Small intestine (tissue), 7 donors: ENCODE data around the gene CARNS1. TPM values are rescaled to one million over a fixed set of nuclear protein-coding genes. Genes with fewer than 3 reads are reported as not detected.

Source experiments
- DNase-seq, 2 donors: peaks; one replicate each; pipeline versions ENCODE4 v3.0.0 to v3.0.0-alpha.2; 2013
- FAIRE-seq: peaks from 2 replicates; lab custom pipeline; 2012; peaks lifted over from hg19 to GRCh38; lab: Jason Lieb, UNC
- H3K27ac ChIP-seq, 3 donors: one replicate each; pipeline ENCODE4 v1.5.1; 2013; ENCODE audit warnings: low read length in 2 of 3, mild to moderate bottlenecking in 2 of 3, control low read depth in 1 of 3, inconsistent platforms in 1 of 3, low read depth in 1 of 3, moderate library complexity in 1 of 3
- H3K27me3 ChIP-seq, 3 donors: one replicate each; pipeline ENCODE4 v1.6.1; 2013; ENCODE audit warnings: low read length in 3 of 3, inconsistent platforms in 1 of 3; ENCODE audit not compliant: control insufficient read depth in 3 of 3, insufficient read depth in 3 of 3
- H3K36me3 ChIP-seq, 3 donors: one replicate each; pipeline ENCODE4 v1.6.1; 2013; ENCODE audit warnings: low read length in 3 of 3, inconsistent platforms in 1 of 3, low read depth in 1 of 3, mild to moderate bottlenecking in 1 of 3, moderate library complexity in 1 of 3; ENCODE audit not compliant: control insufficient read depth in 3 of 3, insufficient read depth in 2 of 3
- H3K4me1 ChIP-seq, 3 donors: one replicate each; pipeline ENCODE4 v1.6.1; 2013; ENCODE audit warnings: low read length in 2 of 3, inconsistent platforms in 1 of 3, low read depth in 1 of 3, mild to moderate bottlenecking in 1 of 3, moderate library complexity in 1 of 3; ENCODE audit not compliant: control insufficient read depth in 3 of 3, insufficient read depth in 2 of 3
- H3K4me3 ChIP-seq, 3 donors: one replicate each; pipeline ENCODE4 v1.5.1; 2013; ENCODE audit warnings: low read length in 3 of 3, control low read depth in 1 of 3, inconsistent platforms in 1 of 3, low read depth in 1 of 3, mild to moderate bottlenecking in 1 of 3, moderate library complexity in 1 of 3
- H3K9me3 ChIP-seq, 2 donors: one replicate each; pipeline ENCODE4 v1.6.1; 2013; ENCODE audit warnings: low read depth in 1 of 2, low read length in 1 of 2; ENCODE audit not compliant: control insufficient read depth in 2 of 2, insufficient read depth in 1 of 2
- WGBS, 3 donors: extraction: QIAGEN DNeasy Blood & Tissue Kit; methylation state at CpG; one replicate each; pipeline ENCODE4 v1.1.7; 2013; 5-methylcytosine and 5-hydroxymethylcytosine counted together
- polyA plus RNA-seq, 4 donors: library from polyadenylated mRNA; stranded (reverse) in 3 of 4; unstranded in 1 of 4; fragments of 200-250 nt in 3 of 4; fragments of 120-200 nt in 1 of 4; gene quantifications; one replicate each; pipeline versions ENCODE4 v1.2.1 to v1.2.3, GENCODE V29; 2013
- donor health status: healthy with polysubstance abuse.
- donor health status: control.
- donor health status: control.
- donor health status: Bipolar disorder and iron deficiency.
- donor health status: healthy.

CARNS1 gene
- polyA plus RNA-seq, 4 donors: 0.40 to 0.84 TPM; not detected in 2

- no peaks in the 10 kb centered on the region for H3K9me3 ChIP-seq
- peaks cover 0 to 18% (median 2%) of the 10 kb centered on the region in 3 donors for H3K27me3 ChIP-seq
- peaks cover 0 to 21% (median 2%) of the 10 kb centered on the region in 3 donors for H3K4me1 ChIP-seq
- no peak for FAIRE-seq
- WGBS, 3 donors: 54 to 72% (median 55%) methylated on average over 9 of the region's 9 CpGs
- no peaks in the 10 kb centered on the region for H3K36me3 ChIP-seq
- no peak overlapping the region for H3K4me3 ChIP-seq
- no peak for DNase-seq
- H3K27ac ChIP-seq: no peak overlapping the region
Observed at GRCh38 chr11:67412495-67413179, 2.8 kb upstream of the CARNS1 start.

- H3K4me3 ChIP-seq: no peak overlapping the region
- no peak overlapping the region for H3K27ac ChIP-seq
- peaks cover 0 to 18% (median 2%) of the 10 kb centered on the region in 3 donors for H3K27me3 ChIP-seq
- 39 to 66% (median 50%) methylated on average over 2 of the region's 2 CpGs for WGBS, 3 donors
- FAIRE-seq: no peak
- peaks cover 0 to 21% (median 2%) of the 10 kb centered on the region in 3 donors for H3K4me1 ChIP-seq
- no peak for DNase-seq
- no peaks in the 10 kb centered on the region for H3K9me3 ChIP-seq
- no peaks in the 10 kb centered on the region for H3K36me3 ChIP-seq
Observed at GRCh38 chr11:67413266-67413849, 2.1 kb upstream of the CARNS1 start.

- Histone ChIP-seq H3K9me3 (no peaks in the 10 kb centered on the region), H3K27me3 (peaks cover 0 to 8% (median 2%) of the 10 kb centered on the region in 3 donors), H3K4me1 (peaks cover 0 to 18% (median 2%) of the 10 kb centered on the region in 3 donors), H3K27ac (no peak overlapping the region), H3K36me3 (no peaks in the 10 kb centered on the region), H3K4me3 (no peak overlapping the region)
- 58 to 61% (median 60%) methylated on average over 21 of the region's 21 CpGs for WGBS, 3 donors
- DNase-seq: no peak
- FAIRE-seq: no peak
Observed at GRCh38 chr11:67416416-67417335, 1.2 kb downstream of the CARNS1 start.

GRCh38 chr11:67417425-67417824, 1.9 kb downstream of the CARNS1 start:
- WGBS, 3 donors: 81 to 85% (median 84%) methylated on average over 10 to 12 of the region's 12 CpGs
- Histone ChIP-seq H3K4me1 (peaks cover 0 to 16% (median 2%) of the 10 kb centered on the region in 3 donors), H3K36me3 (no peaks in the 10 kb centered on the region), H3K4me3 (no peak overlapping the region), H3K27me3 (peaks cover 0 to 8% (median 2%) of the 10 kb centered on the region in 3 donors), H3K9me3 (no peaks in the 10 kb centered on the region), H3K27ac (no peak overlapping the region)
- DNase-seq: no peak
- no peak for FAIRE-seq

GRCh38 chr11:67418476-67419281, 3.2 kb downstream of the CARNS1 start:
- no peak overlapping the region for H3K27ac ChIP-seq
- WGBS, 3 donors: 70 to 73% (median 72%) methylated on average over 26 of the region's 26 CpGs
- peaks cover 0 to 8% (median 0%) of the 10 kb centered on the region in 3 donors for H3K27me3 ChIP-seq
- H3K4me3 ChIP-seq: no peak overlapping the region
- H3K36me3 ChIP-seq: no peaks in the 10 kb centered on the region
- peaks cover 0 to 20% (median 2%) of the 10 kb centered on the region in 3 donors for H3K4me1 ChIP-seq
- DNase-seq (no peak), FAIRE-seq (no peak)
- H3K9me3 ChIP-seq: no peaks in the 10 kb centered on the region

GRCh38 chr11:67419325-67420049, 4.0 kb downstream of the CARNS1 start:
- no peak for FAIRE-seq
- no peak overlapping the region for H3K4me3 ChIP-seq
- no peaks in the 10 kb centered on the region for H3K9me3 ChIP-seq
- H3K27me3 ChIP-seq: peaks cover 0 to 6% (median 0%) of the 10 kb centered on the region in 3 donors
- H3K27ac ChIP-seq: no peak overlapping the region
- H3K4me1 ChIP-seq: peaks cover 0 to 20% (median 2%) of the 10 kb centered on the region in 3 donors
- WGBS, 3 donors: 90 to 94% (median 91%) methylated on average over 20 to 21 of the region's 21 CpGs
- no peak for DNase-seq
- H3K36me3 ChIP-seq: no peaks in the 10 kb centered on the region

- H3K27me3 ChIP-seq: peaks cover 0 to 1% (median 0%) of the 10 kb centered on the region in 3 donors
- no peak for FAIRE-seq
Observed at GRCh38 chr11:67420147-67420645, 4.7 kb downstream of the CARNS1 start.

More at GRCh38 chr11:67420147-67420645, 4.7 kb downstream of the CARNS1 start:
- H3K4me1 ChIP-seq: peaks cover 0 to 15% (median 0%) of the 10 kb centered on the region in 3 donors
- no peak for DNase-seq
- 29 to 33% (median 31%) methylated on average over 14 to 15 of the region's 15 CpGs for WGBS, 3 donors
- peak overlapping the region in 2 of 3 donors; percentile 76 to 94 for H3K27ac ChIP-seq
- H3K4me3 ChIP-seq: peak overlapping the region; percentile 21 to 70 (median 54)
- peaks cover 0 to 2% (median 0%) of the 10 kb centered on the region in 3 donors for H3K36me3 ChIP-seq
- H3K9me3 ChIP-seq: no peaks in the 10 kb centered on the region
